HG03108 (cell line): Measurements from ENCODE around the gene SLC46A1.
A peak's percentile ranks its signal among the peaks of the same experiment; 100 is the strongest.
"Not testable (repeated sequence)": the region's sequence is repeated elsewhere in the genome, so short reads cannot be mapped to it uniquely, and the experiment has no call there.

ENCODE experiments used
- ATAC-seq: cut with Tn5 transposase; IDR thresholded peaks from one replicate; pipeline ENCODE4 v1.9.1; 2021; ENCODE audit warnings: moderate library complexity; ENCODE audit not compliant: unreplicated experiment

SLC46A1 gene

DNA sequence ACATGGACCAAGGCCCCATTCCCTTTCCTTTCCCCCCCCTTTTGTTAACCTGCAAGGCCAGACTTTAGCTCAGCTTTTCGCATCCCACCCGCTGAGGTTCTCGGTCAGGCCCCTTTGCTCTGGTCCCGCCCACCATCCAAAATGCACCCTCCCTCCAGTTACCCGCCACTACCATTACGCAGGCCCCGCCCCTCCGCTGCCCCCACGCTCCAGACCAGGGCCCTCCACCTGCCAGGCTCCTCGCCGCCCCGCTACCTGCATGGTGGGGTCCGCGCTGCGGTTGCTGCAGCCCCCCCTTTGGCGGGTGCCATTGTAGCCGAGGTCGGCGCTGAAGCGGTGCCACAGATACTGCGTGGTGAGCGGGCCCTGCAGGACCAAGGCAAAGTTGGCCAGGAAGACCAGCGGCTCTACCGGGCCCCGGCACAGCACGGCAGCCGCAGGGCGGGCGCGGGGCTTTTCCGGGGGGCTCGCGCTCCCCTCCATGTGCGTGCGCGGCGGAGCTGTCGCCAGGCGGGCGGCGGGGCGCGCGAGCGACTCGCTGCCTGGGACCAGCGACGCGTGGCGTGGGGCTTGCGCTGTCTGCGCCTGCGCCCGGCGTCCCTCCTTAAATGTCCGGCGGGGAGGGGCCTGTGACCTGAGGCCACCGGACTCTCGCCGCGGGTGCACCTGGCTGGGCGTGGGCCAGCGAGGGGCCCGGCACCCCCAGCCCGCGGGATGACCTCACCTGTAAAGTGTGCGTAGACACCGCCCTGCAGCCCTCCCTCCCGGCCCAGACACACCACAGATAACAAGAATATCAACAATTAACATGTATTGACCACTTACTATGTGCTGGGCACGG is at the start of gene SLC46A1:
SLC46A1 (minus strand) TSS at position 581 of the 841 bp plus-strand sequence; CDS start at position 483, 98 bp downstream.
- peak; percentile 66 for ATAC-seq

DNA sequence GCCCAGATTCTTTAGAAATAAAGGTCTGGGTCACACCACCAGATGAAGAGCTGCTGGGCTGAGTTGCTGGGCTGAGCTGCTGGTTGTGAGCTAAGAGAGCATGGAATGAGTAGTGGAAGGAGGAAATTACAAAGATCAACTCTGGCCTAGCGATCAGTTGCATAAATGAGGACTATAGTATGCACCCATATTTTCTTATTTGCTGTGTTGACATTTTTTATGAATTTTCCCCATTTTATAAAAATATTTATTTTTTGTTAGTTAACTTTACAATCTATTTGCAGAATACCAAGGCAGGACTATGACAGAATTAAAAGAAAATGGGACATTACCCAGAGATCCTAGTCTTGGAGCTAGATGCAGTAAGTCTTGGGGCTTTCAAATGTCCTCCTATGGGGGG is 43.8 kb upstream of the SLC46A1 start:
- ATAC-seq, result no peak

DNA sequence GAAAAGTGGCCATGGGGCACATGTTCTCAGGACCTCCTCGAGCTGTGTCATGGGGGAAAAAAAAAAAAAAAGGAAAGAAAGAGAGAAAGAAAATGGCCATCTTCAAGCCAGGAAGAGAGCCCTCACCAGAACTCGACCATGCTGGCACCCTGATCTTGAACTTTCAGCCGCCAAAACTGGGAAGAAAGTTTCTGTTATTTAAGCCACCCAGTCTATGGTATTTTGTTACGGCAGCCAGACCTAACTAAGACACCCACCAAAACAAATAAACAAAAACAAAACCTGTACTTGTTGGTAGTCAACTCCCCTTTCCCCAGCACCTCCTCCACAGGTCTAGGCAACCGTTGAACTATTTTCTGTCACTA is 41.4 kb upstream of the SLC46A1 start:
- ATAC-seq, result no peak

DNA sequence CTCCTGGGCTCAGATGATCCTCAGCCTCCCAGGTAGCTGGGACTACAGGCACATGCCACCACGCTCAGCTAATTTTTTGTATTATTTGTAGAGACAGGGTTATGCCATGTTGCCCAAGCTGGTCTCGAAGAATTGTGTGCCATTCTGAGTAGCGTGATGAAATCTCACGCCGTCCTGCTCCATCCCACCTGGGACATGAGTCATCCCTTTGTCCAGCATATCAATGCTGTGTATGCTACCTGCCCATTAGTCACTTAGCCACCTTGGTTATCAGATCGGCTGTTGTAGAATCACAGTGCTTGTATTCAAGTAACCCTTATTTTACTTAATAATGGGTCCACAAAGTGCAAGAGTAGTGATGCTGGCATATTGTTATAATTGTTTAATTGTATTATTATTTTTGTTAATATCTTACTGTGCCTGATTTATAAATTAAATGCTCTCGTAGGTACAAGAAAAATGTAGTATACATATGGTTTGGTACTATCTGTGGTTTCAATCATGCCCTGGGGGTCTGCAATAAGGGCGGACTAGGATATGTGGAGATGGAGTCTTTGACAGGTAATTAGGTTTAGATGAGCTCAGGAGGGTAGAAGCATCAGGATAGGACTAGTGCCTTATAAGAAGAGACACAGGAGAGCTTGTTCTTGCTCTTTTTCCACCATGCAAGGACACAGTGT is 40.8 kb upstream of the SLC46A1 start:
- ATAC-seq, result no peak

DNA sequence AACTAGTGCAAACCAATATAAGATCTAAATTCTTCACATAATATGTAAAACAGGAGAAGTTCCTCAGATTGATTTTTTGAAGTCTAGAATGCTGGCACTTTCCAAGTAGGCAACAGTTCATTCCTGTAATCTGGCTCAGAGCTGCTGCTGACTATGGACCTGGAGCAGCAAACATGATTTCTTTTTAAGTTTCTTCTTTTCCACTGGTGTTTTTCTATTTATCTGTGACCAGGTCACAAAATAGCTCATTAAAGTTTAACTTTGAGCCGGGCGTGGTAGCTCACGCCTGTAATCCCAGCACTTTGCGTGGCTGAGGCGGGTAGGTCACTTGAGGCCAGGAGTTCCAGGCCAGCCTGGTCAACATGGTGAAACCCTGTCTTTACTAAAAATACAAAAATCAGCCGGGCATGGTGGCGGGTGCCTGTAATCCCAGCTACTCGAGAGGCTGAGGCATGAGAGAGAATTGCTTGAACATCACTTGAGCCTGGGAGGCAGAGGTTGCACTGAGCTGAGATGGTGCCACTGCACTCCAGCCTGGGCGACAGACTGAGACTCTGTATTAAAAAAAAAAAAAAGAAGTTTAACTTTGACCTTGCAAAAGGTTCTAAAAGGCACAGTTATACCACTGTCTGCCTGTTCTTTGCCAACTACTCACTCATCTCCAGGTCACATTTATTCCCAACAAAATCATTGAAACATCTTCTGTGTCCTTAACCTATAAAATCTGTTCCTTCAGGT is 38.1 kb upstream of the SLC46A1 start:
- ATAC-seq, result no peak

DNA sequence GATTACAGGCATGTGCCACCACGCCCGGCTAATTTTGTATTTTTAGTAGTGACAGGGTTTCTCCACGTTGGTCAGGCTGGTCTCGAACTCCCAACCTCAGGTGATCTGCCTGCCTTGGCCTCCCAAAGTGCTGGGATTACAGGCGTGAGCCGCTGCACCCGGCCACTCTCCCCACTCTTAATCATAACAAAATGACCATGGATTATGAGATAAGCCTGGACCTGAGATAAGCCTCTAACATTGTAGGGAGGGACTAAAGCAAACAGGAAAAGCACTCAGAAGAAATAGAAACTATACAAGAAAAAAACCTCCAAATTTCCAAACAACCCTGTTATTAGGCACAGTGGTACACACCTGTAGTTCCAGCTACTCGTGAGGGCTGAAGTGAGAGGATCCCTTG is 28.3 kb upstream of the SLC46A1 start:
- not testable (repeated sequence) for ATAC-seq

DNA sequence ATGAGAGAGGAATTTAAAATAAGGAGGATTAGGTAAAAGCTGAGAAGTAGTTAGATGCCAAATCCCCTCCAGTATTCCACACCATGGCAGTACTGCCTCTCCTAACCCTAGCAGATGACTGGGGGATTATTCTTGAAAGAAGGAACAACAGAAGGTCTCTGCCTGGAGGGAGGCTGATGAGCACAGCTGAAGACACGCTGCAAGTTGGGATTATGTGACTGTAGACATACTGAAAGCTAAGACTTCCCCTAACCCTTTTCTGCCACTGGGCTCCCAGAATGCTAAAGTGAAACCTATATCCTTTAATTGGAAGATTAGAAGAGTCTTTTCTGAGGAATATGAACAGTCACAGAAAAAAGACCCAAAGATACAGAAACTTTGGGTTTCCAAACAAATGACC is 27.7 kb upstream of the SLC46A1 start:
- ATAC-seq, result no peak

DNA sequence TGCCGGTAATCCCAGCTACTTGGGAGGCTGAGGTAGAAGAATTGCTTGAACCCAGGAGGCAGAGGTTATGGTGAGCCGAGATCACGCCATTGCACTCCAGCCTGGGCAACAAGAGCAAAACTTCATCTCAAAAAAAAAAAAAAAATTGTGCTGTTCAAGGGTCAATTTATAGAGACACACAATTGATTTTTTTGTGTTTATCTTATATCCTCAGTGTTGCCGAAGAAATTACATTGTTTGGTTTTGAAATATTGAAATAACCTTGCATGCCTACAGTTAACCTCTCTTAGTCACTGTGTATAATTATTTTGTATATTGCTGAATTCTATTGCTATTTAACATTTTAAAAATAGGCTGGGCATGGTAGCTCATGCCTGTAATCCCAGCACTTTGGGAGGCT is 22.0 kb upstream of the SLC46A1 start:
- ATAC-seq, result not testable (repeated sequence)

DNA sequence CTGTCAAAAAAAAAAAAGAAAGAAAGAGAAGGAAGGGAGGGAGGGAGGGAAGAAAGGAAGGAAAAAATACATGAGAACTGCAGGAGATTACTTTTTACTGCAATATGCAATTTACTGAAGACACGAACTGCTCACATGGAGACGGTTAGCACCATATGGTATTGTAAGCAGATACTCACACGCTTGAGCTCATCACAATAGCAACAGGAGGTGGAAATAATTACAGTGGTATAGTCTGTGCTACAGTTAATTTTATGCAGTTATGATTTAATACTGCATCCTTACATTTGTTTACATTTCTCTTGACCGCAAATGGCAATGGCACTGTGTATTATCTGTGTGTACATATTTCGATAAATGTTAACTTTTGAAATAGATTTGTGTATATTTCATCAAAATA is 21.4 kb upstream of the SLC46A1 start:
- ATAC-seq, result no peak

DNA sequence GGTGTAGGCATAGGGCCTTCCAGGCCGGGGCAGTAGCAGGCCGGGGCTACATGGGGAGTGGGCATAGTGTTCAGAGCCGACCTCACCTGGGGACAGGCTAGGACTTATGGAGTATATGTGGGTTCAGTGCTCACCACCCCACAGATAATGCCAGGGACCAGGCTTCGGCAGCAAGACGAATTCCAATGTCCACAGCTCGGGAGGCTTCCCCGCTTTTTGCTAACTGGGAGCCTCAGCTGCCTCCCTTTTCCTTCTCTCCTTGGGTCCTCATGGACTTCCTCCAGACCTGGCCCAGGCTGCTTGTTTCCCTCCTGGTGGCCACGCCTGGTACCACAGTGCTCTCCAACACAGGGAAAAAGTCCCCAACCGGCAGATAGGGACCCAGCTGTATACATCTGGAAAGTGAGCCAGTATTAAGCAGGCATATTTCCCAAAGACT is 20.1 kb upstream of the SLC46A1 start:
- ATAC-seq, result no peak

DNA sequence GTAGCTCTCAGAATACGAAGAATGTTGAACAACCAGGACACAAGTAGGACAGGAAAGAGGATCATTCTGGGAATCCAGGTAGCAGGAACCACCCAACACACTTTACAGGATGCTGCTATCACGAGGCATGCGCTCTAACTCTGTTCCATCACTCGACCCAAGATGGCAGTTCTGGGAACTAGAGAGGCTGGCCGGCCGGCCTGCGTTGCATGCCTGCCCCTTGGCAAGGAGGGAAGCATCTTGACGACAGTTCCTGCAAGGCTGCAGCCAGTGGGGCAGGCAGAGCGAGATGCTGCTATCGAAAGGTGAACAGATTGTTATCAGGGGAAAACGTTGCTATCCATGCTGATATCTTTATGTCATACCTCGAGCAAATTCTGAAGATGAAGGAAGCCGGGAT is 19.2 kb upstream of the SLC46A1 start:
- ATAC-seq, result no peak

DNA sequence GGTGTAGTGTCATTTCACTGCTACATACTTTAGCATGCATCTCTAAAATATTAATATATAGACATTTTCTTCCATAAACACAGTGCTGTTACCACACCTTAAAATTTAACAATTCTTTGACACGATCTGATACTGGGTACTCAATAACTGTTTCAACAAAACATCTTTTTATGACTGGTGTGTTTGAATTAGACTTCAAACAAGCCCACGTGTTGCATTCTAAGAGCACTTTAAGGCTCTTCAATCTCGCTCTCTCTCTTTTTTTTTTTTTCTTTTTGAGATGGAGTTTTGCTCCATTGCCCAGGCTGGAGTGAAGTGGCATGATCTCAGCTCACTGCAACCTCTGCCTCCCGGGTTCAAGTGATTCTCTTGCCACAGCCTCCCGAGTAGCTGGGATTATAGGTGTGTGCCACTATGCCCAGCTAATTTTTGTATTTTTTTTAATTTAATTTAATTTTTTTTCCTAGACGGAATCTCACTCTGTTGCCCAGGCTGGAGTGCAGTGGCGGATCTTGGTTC is 15.8 kb upstream of the SLC46A1 start:
- ATAC-seq, result no peak

DNA sequence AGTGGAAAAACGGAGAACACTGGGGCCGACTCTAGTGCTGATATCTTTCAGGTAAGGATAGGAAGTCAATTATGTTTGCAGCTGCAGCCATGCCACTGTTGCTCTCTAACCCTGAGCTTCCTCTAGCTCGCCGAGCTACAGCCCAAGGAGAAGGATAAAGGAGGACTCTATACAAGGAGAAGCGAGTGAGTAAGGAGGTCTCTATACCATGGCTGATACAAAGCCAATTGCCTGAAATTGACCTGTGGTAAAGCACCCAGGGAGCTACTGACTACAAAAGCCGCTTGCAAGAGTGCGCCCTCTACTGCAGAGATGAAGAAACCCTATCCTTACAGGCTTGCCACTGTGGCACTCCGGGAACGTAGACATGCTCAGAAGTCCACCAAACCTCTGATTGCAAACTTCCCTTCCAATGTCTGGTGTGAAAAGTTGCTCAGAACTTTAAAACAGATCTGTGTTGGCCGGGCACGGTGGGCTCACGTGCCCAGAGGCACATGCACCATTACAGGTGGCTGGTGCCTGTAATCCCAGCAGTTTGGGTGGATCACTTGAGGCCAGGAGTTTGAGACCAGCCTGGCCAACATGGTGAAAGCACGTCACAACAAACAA is 10.8 kb upstream of the SLC46A1 start:
- ATAC-seq, result peak; percentile 59

DNA sequence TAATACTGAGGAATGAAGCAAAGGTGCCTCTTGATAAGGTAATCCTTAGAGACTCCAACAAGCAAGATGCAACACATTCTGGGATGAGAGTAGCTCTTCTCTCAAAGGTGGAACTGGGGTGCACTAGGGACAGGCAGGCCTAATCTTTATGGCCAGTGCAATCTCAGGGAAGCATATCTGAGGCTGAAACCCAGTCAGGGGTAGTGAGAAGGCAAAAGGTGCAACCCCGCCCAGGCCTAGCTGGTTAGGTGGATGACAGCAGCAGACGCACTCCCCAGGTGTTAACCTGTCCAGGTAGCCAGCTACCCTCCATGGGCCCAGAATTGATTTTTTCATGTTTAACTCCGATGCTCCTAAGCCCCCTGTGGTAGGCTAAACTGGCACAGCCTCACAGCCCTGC is 9.9 kb upstream of the SLC46A1 start:
- ATAC-seq, result no peak

DNA sequence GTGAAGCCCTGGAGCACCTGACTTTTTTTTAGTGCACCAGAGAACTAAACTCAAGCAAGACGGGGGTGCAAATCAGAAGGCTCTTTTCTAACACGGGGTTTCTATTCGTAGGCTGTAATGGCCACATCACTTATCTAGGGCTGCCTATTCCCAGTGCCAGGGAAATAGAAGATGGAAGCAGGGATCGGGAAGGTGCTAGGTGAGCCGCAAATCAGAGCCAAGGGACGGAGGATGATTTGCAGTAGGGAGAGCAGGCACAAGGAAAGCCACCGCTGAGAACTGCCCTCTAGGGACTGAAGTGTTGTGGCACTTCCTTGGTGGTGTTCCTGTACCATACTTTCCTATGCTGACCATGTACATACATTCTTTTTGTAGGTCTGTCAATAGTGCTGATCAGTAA is 7.8 kb upstream of the SLC46A1 start:
- ATAC-seq, result no peak

DNA sequence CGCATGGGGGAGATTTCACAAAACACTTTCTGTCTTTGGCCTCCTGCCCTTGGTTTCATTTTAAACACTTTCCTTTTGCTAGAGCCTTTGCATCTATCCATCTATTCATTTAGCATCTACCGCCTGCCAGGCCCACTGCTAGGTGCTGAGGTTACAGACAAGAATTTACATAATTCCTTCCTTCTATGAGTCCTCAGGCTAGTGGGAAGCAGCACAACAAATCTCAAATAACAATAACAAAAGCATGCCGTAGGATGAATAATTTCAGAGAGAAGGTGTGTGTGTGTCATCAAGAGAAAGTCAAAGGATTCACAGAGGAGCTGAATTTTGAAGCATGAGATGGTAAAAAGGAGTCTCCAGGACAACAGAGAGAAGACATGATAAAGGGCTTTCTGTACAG is 6.1 kb upstream of the SLC46A1 start:
- ATAC-seq, result no peak

DNA sequence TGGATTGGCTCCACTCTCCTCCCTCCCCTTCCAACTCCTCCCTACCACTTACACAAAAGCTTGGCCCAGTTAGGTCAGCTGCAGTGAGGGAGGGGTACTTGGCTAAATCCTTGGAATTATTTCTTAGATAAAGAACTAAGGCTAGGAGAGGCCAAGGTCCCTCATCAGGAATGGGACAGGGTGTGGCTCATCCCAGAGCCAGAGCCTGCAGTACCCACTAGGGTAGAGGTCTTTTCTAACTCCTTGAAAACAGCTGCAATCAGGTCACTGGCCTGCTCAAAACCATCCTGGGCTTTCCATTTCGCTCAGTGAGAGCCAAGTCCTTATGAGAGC is 1.9 kb upstream of the SLC46A1 start:
- ATAC-seq, result no peak

DNA sequence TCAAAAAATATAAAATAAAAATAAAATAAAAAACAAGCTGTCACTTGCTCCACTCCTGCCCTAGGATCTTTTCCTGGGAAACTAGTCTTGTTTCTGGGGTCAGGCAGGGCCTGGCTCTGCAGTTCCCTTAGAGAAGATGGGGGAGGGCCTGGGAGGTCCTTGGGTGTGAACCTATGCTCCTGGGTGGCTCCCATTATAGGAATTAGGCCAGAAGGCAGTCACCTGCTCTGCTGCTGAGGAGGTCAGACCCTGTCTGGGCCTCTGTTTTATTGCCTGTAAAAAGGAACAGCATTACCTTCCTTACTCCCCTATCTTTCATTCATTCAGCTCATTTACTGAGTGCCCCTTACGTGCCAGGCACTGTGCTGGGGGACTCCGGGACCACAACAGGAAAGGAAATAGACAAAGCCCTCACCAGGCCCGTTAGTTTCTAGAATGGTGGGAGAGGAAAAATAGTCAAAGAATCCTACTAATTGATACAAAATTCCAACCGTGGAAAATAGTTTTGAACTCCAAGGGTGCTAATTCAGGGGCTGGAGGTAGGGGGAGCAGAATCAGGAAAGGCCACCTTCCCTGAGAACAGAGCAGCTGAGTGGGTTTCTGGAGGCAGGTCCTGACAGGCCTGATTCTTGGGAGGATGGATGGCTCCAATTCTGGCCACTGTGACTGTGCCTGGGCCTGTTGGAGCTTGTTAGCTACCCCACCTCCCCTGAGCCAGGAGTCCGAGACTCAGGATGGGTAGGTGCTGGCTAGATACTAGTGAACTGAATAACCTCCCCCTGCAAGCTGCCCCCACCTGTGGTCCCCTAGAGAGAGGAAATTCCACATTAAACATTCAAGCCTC is 1.3 kb upstream of the SLC46A1 start:
- ATAC-seq, result no peak

DNA sequence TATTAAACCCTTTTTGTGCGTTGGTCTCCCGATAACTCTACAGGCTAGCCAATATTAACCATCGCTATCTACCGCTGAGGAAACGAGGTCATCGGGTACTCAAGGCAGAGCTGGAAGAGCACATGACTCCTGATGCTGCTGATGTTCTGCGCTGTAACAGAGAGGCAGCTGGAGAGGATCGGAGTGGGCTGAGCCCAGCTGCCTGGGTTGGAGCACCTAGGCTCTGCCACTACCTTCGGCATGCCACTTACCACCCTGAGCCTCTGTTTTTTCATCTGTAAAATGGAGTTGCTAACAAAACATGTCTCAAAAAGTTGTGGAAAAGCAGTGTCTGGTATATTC is 432 bp upstream of the SLC46A1 start:
- no peak for ATAC-seq

DNA sequence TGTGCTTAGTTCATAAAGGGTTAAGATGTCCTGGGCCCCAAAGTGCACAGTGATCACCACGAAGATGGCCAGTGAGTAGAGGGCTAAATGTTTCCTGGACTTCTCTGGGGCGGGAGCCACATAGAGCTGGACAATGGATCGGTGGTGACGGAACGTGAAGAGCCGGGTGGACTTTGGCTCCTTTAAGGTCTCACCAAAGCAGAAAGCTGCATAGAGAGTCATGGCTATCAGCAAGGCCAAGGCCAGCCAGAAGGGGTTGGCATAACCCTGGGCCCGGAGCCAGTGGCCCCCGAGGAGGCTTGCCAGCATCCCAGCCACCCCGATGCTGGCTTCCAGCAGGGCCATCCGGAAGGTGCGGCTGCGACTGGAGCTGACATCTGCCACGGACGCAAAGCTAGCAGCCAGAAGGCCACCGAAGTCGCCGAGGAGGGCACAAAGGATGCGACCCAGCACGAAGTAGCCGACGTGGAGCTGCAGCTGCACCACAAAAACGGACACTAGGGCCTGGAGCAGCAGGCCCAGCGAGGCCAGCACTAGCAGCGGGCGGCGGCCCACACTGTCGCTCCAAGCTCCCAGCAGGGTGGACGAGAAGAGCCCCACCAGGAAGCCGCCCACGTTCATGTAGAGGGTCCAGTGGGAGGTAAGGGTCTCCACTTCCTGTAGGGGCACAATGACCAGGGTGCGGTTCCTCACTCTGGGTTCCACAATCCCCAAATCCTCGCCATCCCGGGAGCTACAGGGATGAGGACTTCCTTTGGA is 1.0 kb downstream of the SLC46A1 start:
- no peak for ATAC-seq
